Measurements from ENCODE around the gene MAPK11.

The MAPK11 gene

DNA sequence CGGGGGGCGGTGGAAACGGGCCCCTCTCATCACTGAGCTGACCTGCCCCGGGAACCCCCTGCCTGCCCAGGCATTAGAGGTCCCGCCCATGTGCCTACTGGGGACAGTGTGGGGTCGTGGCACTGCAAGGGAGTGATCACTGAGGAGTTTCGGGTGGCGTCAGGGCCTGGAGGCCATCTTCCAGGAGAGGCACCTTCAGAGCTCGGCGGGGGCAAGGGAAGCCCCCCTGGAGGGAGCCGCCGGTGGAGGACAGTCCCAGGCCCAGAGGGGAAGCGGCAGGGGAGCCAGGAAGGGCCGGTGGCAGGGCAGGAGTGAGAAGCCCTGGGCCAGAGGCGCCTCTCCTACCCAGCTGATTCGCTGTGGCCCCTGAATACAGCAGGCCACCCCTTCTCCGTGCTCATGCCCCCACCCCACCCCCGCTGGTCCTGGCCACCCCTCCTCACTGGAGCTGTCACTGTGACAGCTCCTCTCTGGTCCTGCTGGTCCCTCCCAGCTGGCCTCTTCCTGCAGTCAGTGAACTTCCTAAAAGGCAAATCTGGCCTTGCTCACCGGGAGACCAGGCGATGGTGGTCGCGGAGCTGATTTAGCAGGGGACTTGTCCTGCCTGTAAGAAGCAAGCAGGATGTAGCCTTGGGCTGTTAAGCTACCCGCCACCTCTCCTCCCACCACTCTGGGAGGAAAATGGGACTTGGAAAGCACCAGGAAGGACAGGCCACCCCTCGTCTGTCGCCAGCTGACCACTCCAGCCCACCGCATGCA, 2.0 kb upstream of the MAPK11 start:
- TF ChIP-seq POLR2A (IDR thresholded peaks at IDR 0.05; ENCODE audit: low read length) (no peak), GATA1 (IDR thresholded peaks at IDR 0.05; ENCODE audit: low read depth, low read length) (no peak)
- DNase-seq, result no peak

DNA sequence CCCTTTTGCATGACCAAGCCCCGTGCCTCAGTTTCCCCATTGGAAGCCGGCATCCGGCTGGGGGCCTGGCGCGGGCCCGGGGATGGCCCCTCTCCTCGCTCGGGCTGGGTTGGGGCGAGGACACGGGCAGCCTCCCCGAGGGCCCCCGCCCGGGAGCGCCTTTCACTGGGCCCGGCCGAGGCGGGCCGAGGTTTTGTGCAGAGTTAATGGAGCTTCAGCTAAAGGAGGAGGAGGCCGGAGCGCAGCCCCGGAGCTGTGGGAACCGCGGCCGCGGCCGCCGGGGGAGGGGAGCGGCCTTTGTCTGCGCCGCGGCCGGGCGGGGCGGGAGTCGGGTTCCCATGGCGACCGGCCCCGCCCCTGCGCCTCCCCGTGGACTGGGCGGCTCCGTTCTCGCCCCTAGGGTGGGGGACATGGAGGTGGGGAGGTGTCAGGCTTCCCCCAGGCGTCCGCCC, 1.4 kb upstream of the MAPK11 start:
- TF ChIP-seq POLR2A (IDR thresholded peaks at IDR 0.05; ENCODE audit: low read length), result no peak
- TF ChIP-seq GATA1 (IDR thresholded peaks at IDR 0.05; ENCODE audit: low read depth, low read length), result no peak
- DNase-seq, result peak; percentile 68 to 76

DNA sequence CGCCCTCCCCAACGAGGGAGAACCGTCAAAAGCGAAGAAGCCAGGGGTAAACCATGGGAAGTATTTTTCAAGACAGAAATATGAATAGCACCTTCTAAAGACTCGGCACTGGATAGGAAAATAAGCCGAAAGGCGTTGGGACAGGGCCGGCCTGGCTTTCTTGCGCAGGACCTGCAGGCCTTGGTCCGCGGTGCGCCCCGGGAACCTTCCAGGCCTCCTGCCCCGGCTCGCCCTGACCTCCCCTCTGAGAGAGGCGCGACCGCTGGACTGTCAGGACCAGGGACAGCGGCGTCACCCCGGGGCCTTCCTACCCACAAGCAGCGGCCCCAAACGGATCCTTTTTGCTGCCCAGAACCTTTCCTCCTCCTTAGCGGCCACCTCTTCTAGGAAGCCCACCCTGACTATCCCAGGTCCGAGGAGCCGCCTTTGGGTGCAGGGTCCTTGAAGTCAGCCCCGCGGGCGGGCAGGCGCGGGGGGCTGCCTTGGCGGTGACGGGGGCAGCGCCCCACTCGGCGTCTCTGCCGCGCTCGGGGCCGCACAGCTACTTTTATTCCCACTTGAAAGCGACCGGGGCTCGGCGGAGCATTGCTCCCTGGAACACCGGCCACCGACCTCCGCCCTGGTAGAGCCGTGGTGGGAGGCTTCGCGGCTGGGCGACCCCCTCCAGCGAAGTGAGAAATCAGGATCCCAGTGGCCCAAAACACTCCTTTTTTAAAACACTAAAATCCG, 650 bp upstream of the MAPK11 start:
- peak; percentile 70 to 71 for DNase-seq
- no peak for TF ChIP-seq GATA1 (IDR thresholded peaks at IDR 0.05; ENCODE audit: low read depth, low read length)

DNA sequence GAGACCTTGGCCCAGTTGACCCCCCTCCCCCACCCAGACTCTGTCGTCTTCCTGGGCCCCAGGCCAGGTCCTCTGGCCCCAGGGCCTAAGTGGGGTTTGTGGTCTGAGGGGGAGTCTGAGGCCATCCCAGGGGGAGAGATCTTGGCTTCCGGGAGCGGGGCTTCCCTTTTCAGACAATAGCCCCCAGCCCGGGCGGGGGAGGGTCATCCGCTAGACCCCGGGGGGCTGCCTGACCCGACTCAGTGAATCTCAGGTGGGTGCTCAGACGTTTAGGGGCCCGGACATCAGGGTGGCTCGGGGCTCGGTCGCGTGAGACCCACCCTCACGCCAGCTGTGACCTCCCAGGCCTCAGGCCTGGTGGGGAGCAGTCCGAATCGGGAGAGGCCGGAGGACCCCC, 609 bp downstream of the MAPK11 start:
- TF ChIP-seq GATA1 (IDR thresholded peaks at IDR 0.05; ENCODE audit: low read depth, low read length) (no peak), POLR2A (IDR thresholded peaks at IDR 0.05; ENCODE audit: low read length) (no peak)

DNA sequence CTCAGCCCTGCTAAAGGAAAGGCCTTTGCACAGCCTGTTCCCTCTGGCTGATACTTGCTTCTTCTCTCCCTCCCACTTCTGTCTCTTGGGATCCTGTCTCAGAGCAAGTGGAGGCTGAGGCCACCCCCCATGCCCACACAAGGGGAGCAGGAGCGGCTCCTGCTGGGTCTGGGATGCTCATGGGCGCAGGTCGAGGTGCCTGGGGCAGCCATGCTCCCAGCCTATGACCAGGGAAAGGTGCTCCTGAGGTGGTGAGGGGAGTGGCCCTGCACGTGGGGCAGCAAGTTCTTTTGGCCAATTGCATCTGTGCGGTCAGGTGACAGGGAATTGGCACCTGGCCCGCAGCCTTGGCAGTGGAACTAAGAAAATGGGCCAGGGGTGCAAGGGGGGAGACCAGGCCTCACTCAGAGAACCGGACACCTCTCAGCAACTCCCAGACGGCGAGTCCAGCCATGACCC, 1.5 kb downstream of the MAPK11 start:
- TF ChIP-seq GATA1 (IDR thresholded peaks at IDR 0.05; ENCODE audit: low read depth, low read length), result no peak
- no peak for TF ChIP-seq POLR2A (IDR thresholded peaks at IDR 0.05; ENCODE audit: low read length)
- DNase-seq, result no peak

More for the DNA sequence above, 609 bp downstream of the MAPK11 start:
- DNase-seq, result no peak

DNA sequence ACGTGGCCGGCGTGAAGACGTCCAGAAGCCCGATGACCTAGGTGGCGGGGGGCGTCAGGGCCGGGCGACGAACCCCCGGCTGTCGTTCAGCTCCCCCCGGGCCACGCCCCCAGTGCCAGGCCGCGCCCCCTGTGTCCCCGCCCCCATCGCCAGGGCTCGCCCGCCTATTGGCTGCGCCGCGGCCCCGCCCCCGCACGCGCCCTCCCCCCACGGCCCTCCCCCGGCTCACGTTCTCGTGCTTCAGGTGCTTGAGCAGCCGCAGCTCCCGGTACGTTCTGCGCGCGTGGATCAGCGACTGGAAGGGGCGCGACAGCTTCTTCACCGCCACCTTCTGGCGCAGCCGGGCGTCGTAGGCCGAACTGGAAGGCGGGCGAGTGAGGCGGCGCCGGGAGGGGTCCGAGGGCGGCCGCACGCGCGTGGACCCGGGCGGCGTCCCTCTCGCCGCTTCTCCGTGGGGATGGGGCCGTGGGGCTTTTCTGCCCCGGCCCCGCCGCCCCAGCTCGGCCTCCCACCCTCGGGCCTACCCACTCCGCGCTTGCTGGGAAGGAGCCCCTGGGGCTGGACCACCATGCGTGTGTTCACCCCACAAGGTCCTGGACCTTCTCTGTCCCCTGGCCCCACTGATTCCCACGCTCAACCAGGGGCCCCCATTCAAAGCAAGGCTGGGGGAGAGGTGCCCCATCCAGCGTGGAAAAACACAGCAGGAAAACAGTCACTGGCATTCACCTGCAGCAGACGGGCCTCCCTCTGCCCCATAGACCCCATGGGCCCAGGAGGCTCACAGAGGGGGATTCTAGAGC, 2.4 kb downstream of the MAPK11 start:
- peak; percentile 34 to 50 for DNase-seq
- no peak for TF ChIP-seq GATA1 (IDR thresholded peaks at IDR 0.05; ENCODE audit: low read depth, low read length)
- no peak for TF ChIP-seq POLR2A (IDR thresholded peaks at IDR 0.05; ENCODE audit: low read length)

DNA sequence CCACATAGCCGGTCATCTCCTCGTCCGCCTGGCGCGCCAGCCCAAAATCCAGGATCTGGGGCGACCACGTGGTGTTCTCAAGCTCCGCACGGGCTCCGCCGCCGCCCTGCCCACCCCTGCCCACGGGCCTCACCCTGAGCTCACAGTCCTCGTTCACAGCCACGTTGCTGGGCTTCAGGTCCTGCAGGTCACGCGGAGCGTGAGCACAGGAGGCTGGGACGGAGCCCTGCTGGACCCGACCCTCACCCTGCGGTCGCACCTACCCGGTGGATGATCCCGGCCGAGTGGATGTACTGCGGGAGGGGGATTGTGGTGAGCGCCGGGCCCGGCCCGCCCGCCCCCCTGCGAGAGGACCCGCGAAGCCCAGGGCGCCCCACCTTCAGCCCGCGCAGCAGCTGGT, 3.2 kb downstream of the MAPK11 start:
- no peak for DNase-seq
- no peak for TF ChIP-seq POLR2A (IDR thresholded peaks at IDR 0.05; ENCODE audit: low read length)
- no peak for TF ChIP-seq GATA1 (IDR thresholded peaks at IDR 0.05; ENCODE audit: low read depth, low read length)

DNA sequence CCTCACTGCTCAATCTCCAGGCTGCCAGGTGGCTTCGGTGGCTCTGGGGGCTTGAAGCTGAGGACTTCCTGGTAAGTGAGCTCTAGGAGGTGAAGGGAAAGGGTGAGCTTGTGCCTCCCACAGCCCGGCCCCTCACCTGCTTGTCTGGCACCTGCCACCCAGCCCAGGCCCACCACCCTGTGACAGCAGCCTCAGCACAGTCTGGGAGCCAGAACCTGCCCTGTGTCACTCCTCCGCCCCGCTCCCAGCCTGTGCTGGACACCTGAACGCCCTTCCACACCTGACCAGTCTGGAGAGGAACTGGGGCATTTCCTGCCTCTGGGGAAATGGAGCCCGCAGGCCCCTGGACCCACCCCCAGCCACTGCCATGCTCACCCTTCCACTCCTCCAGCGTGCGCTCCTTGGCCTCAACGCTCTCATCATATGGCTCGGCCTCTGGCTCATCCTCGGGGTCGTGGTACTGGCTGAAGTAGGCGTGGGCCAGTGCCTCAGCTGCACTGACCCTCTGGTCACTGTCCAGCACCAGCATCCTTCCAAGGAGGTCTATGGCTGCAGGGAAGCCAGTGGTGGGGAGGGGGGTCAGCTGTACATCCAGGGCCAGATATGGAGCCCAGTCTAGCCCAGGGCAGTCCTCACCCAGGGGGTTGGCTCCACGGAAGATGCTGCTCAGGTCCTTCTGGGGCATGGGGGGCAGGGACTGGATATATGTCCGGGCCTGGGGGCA, 5.1 kb downstream of the MAPK11 start:
- no peak for TF ChIP-seq GATA1 (IDR thresholded peaks at IDR 0.05; ENCODE audit: low read depth, low read length)
- TF ChIP-seq POLR2A (IDR thresholded peaks at IDR 0.05; ENCODE audit: low read length), result no peak
- DNase-seq, result no peak

DNA sequence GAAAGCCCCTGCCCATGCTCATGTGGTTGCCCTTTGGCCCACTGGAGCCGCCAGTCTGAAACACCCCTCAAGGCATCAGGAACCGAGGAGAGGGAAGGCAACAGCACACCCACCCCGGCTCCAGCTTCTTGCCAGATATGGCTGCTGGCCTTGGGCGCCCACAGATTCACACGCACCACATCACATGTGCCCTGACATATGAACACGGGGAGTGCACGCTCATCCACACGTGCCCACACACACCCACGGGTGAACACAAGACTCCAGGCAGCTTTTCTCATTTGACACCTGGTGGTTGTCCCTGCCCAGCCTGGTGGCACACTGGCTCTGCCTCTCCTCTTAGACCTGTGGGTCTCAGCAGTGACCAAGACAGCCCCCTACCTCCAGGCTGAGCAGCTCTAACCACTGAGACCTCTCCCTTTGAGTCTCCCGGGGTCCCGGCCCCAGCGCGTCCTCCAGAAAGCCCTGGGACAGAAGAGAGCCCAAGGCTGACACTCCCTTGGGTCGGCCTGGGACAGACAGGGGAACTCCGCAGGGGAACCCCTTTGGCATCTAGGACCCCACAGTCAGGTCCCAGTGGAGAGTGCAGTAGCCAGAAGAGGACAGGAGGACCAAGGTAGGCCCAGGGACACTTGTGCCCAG, 6.0 kb downstream of the MAPK11 start:
- DNase-seq, result no peak
- TF ChIP-seq GATA1 (IDR thresholded peaks at IDR 0.05; ENCODE audit: low read depth, low read length), result no peak
- TF ChIP-seq POLR2A (IDR thresholded peaks at IDR 0.05; ENCODE audit: low read length), result no peak

DNA sequence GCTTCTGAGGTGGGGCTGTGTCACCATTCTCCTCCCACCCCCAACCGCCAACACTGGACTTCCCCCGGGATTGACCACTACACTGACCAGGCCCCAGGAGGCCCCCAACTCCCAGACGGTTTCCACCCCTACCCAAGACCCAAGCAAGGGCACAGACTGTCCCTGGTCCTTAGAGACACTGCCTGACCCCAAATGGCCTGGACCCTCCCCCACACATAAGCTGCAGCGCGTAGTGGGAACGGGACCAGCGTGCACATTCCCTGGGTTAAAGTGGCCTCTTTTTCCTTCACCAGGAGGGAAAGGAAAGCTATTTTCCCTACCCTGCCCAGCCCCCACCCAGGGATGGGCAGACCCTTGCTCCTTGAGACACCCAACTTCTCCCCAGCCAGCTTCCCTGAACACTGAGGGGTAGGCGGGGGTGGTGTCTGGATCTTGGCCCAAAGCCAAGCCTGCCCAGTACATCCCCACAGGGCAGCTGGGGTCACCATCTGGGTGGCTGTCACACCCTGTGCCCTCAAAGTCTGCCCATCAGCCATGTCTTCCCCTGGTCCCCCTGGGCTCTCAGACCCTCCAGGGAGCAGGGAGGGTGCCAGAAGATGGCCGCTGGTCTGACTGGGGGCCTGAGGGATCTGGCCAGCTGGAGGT, 7.1 kb downstream of the MAPK11 start:
- no peak for TF ChIP-seq GATA1 (IDR thresholded peaks at IDR 0.05; ENCODE audit: low read depth, low read length)
- DNase-seq, result no peak

DNA sequence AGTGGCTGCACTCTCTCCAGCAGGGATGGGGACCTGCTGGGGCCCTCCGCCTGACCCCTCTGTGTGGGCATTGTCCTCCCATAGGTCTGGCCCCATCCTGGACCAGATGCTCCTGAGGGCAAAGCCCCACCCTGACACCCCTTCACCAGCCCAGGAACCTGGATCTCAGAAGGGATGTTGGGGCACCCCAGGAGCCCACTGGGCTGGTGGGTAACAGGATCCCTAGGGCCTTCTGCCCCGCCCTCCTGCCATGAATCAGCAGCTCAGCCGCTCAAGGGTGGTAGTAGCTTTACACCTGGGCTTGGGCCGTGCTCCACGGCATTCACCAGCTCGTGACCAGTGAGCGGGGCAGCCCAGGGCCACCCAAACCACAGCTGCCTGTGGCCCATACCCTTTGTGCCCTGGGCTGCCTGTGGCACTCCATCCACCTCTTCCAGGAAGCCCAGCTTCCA, 7.7 kb downstream of the MAPK11 start:
- DNase-seq, result peak in 1 of 2 experiments; percentile 35
- TF ChIP-seq GATA1 (IDR thresholded peaks at IDR 0.05; ENCODE audit: low read depth, low read length), result no peak
- no peak for TF ChIP-seq POLR2A (IDR thresholded peaks at IDR 0.05; ENCODE audit: low read length)

DNA sequence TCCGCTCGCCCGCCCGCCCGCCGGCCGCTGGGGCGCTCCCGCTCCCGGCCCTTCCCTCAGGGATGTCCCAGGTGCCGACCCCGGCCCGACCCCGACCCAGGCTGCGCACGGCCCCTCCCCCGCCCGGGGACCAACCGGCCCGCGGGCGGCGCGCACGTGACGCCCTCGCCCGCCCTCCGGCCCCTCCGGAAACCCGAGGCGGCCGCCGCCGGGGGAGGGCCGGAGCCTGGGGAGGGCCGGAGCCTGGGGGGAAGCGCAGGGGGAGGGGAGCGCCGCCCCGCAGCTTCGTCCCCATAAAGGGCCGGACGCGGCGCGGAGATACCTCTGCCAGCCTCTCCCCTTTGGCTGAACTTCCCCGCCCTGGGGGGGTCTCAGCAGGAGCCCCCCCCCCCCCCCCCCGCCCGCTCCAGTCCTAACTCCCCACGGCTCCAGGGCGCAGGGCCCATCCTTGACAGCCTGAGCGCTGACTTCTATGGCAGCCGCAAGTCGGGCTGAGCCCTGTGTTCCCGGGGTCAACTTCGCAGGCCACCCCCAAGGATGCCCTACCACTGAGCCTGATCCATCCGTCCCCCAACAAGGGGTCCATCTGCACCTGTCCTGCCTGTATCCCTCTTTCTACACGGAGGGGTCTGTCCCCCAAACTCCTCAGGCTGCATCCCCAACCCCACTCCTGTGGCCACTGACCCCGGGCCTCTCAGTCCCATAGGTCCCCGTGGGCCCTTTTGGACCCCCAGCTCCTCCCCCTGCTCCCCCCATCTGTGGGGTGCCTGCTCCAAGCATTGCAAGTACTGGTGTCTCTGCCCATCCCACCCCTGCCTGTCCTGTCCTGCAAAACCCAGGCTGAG, 8.3 kb downstream of the MAPK11 start, which contains the start of gene MAPK12:
TSS of gene MAPK12 (minus strand) at position 69 of the 845 bp plus-strand sequence. CDS start 174 bp downstream, outside the sequence.
- no peak for DNase-seq
- no peak for TF ChIP-seq POLR2A (IDR thresholded peaks at IDR 0.05; ENCODE audit: low read length)
- no peak for TF ChIP-seq GATA1 (IDR thresholded peaks at IDR 0.05; ENCODE audit: low read depth, low read length)
